Measurements from ENCODE around the gene VAMP5. TPM values are rescaled to one million over a fixed set of nuclear protein-coding genes. Genes with fewer than 3 reads are reported as not detected.
"Not testable (repeated sequence)": the region's sequence is repeated elsewhere in the genome, so short reads cannot be mapped to it uniquely, and the experiment has no call there.

The VAMP5 gene
- total and polyA plus RNA-seq, 4 donors, result 9.7 to 74.6 (median 40.2) TPM

DNA sequence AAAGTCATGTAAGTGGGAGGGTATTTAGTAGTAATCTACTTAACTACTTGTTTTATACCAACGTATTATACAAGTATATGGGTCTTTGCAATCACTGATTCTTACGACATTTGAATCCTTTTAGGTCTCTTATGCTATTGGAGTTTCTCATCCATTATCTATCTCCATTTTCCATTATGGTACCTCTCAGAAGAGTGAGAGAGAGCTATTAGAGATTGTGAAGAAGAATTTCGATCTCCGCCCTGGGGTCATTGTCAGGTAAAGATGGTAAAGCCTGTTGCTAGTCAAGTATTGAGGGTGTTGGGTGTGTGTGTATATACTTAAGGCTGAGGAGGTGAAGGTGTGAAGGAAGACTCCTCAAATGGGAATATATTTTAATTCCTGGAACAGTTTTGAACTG, 41.5 kb upstream of the VAMP5 start:
- H3K36me3 ChIP-seq (ENCODE audit: control insufficient read depth in 4 of 4, insufficient read depth in 3 of 4, low read depth in 1 of 4, low read length in 3 of 4), result peaks cover 0 to 46% (median 31%) of the 10 kb centered on the region in 4 donors
- no peaks in the 10 kb centered on the region for H3K9me3 ChIP-seq (ENCODE audit: control insufficient read depth in 4 of 4, low read length in 3 of 4)
- H3K4me3 ChIP-seq (ENCODE audit: low read depth in 1 of 3, low read length in 3 of 3), result no peak overlapping the region
- TF ChIP-seq, protein P1, sequence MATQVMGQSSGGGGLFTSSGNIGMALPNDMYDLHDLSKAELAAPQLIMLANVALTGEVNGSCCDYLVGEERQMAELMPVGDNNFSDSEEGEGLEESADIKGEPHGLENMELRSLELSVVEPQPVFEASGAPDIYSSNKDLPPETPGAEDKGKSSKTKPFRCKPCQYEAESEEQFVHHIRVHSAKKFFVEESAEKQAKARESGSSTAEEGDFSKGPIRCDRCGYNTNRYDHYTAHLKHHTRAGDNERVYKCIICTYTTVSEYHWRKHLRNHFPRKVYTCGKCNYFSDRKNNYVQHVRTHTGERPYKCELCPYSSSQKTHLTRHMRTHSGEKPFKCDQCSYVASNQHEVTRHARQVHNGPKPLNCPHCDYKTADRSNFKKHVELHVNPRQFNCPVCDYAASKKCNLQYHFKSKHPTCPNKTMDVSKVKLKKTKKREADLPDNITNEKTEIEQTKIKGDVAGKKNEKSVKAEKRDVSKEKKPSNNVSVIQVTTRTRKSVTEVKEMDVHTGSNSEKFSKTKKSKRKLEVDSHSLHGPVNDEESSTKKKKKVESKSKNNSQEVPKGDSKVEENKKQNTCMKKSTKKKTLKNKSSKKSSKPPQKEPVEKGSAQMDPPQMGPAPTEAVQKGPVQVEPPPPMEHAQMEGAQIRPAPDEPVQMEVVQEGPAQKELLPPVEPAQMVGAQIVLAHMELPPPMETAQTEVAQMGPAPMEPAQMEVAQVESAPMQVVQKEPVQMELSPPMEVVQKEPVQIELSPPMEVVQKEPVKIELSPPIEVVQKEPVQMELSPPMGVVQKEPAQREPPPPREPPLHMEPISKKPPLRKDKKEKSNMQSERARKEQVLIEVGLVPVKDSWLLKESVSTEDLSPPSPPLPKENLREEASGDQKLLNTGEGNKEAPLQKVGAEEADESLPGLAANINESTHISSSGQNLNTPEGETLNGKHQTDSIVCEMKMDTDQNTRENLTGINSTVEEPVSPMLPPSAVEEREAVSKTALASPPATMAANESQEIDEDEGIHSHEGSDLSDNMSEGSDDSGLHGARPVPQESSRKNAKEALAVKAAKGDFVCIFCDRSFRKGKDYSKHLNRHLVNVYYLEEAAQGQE (IDR thresholded peaks at IDR 0.05), result no peak
- no peak for TF ChIP-seq GABPA (IDR thresholded peaks at IDR 0.05 in 1 of 2, conservative IDR thresholded peaks at IDR 0.05 in 1 of 2)
- H3K4me1 ChIP-seq (ENCODE audit: control insufficient read depth in 4 of 4, insufficient read depth in 4 of 4, low read length in 3 of 4), result peaks cover 1 to 26% (median 16%) of the 10 kb centered on the region in 4 donors
- WGBS, result 90% methylated on average over 4 of the region's 4 CpGs
- DNase-seq (ENCODE audit: low spot score), result no peak
- H3K27me3 ChIP-seq (ENCODE audit: control insufficient read depth in 4 of 4, insufficient read depth in 4 of 4, low read length in 3 of 4), result no peaks in the 10 kb centered on the region
- no peak overlapping the region for H3K9ac ChIP-seq (ENCODE audit: low read depth in 1 of 2, low read length in 2 of 2)
- no peak overlapping the region for H3K27ac ChIP-seq (ENCODE audit: low read depth in 1 of 2, low read length in 2 of 2)

GRCh38 chr2:85544254-85544691, 40.0 kb upstream of the VAMP5 start:
- WGBS, result 84% methylated on average over 3 of the region's 3 CpGs
- not testable (repeated sequence) for H3K27me3 ChIP-seq (ENCODE audit: control insufficient read depth in 4 of 4, insufficient read depth in 4 of 4, low read length in 3 of 4); H3K9ac ChIP-seq (ENCODE audit: low read depth in 1 of 2, low read length in 2 of 2); H3K9me3 ChIP-seq (ENCODE audit: control insufficient read depth in 4 of 4, low read length in 3 of 4); H3K4me3 ChIP-seq (ENCODE audit: low read depth in 1 of 3, low read length in 3 of 3); H3K27ac ChIP-seq (ENCODE audit: low read depth in 1 of 2, low read length in 2 of 2); DNase-seq (ENCODE audit: low spot score)
- H3K36me3 ChIP-seq (ENCODE audit: control insufficient read depth in 4 of 4, insufficient read depth in 3 of 4, low read depth in 1 of 4, low read length in 3 of 4), result peaks cover 0 to 52% (median 34%) of the 10 kb centered on the region in 4 donors
- peaks cover 1 to 26% (median 16%) of the 10 kb centered on the region in 4 donors for H3K4me1 ChIP-seq (ENCODE audit: control insufficient read depth in 4 of 4, insufficient read depth in 4 of 4, low read length in 3 of 4)

GRCh38 chr2:85544915-85545779, 39.1 kb upstream of the VAMP5 start:
- H3K36me3 ChIP-seq (ENCODE audit: control insufficient read depth in 4 of 4, insufficient read depth in 3 of 4, low read depth in 1 of 4, low read length in 3 of 4), result peaks cover 0 to 57% (median 39%) of the 10 kb centered on the region in 4 donors
- WGBS, result 94% methylated on average over 5 of the region's 5 CpGs
- H3K27ac ChIP-seq (ENCODE audit: low read depth in 1 of 2, low read length in 2 of 2); H3K9me3 ChIP-seq (ENCODE audit: control insufficient read depth in 4 of 4, low read length in 3 of 4); H3K27me3 ChIP-seq (ENCODE audit: control insufficient read depth in 4 of 4, insufficient read depth in 4 of 4, low read length in 3 of 4); H3K9ac ChIP-seq (ENCODE audit: low read depth in 1 of 2, low read length in 2 of 2); DNase-seq (ENCODE audit: low spot score); H3K4me3 ChIP-seq (ENCODE audit: low read depth in 1 of 3, low read length in 3 of 3): not testable (repeated sequence)
- peaks cover 1 to 25% (median 16%) of the 10 kb centered on the region in 4 donors for H3K4me1 ChIP-seq (ENCODE audit: control insufficient read depth in 4 of 4, insufficient read depth in 4 of 4, low read length in 3 of 4)

DNA sequence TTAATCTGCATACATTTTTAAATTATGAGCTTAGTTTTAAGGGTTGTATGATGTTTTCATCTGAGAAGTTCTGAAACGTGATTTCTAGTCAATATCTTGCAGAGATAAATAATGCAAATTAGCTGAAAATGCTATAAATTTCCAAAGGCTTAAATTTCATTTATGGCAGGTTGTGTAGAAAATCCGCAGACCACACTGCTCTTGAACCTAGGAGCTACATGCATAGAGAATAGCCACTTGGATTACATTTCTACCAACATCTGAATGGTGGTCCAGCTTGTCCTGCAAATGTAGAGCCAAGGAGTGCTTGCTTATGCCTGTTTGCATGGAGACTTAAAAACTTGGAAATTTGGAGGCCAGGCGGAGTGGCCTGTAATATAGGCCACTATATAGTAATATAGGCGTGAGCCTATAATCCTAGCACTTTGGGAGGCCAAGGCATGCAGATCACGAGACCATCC, 38.4 kb upstream of the VAMP5 start:
- H3K9me3 ChIP-seq (ENCODE audit: control insufficient read depth in 4 of 4, low read length in 3 of 4), result no peaks in the 10 kb centered on the region
- no peak overlapping the region for H3K9ac ChIP-seq (ENCODE audit: low read depth in 1 of 2, low read length in 2 of 2)
- no peak overlapping the region for H3K27ac ChIP-seq (ENCODE audit: low read depth in 1 of 2, low read length in 2 of 2)
- peaks cover 0 to 64% (median 45%) of the 10 kb centered on the region in 4 donors for H3K36me3 ChIP-seq (ENCODE audit: control insufficient read depth in 4 of 4, insufficient read depth in 3 of 4, low read depth in 1 of 4, low read length in 3 of 4)
- no peaks in the 10 kb centered on the region for H3K27me3 ChIP-seq (ENCODE audit: control insufficient read depth in 4 of 4, insufficient read depth in 4 of 4, low read length in 3 of 4)
- peaks cover 1 to 19% (median 14%) of the 10 kb centered on the region in 4 donors for H3K4me1 ChIP-seq (ENCODE audit: control insufficient read depth in 4 of 4, insufficient read depth in 4 of 4, low read length in 3 of 4)
- DNase-seq (ENCODE audit: low spot score), result no peak
- H3K4me3 ChIP-seq (ENCODE audit: low read depth in 1 of 3, low read length in 3 of 3), result no peak overlapping the region
- 86% methylated on average over 5 of the region's 5 CpGs for WGBS
- TF ChIP-seq GABPA (IDR thresholded peaks at IDR 0.05 in 1 of 2, conservative IDR thresholded peaks at IDR 0.05 in 1 of 2) (no peak), RXRA (IDR thresholded peaks at IDR 0.05) (no peak), EGR1 (IDR thresholded peaks at IDR 0.05; ENCODE audit: low read depth in 2 of 2) (no peak), FOXA2 (IDR thresholded peaks at IDR 0.05) (no peak), ATF3 (IDR thresholded peaks at IDR 0.05) (no peak), JUND (IDR thresholded peaks at IDR 0.05) (no peak), YY1 (IDR thresholded peaks at IDR 0.05) (no peak), SP1 (IDR thresholded peaks at IDR 0.05) (no peak), TAF1 (conservative IDR thresholded peaks at IDR 0.05) (no peak)
- TF ChIP-seq, protein P1 (IDR thresholded peaks at IDR 0.05), result no peak
- TF ChIP-seq, protein P2, sequence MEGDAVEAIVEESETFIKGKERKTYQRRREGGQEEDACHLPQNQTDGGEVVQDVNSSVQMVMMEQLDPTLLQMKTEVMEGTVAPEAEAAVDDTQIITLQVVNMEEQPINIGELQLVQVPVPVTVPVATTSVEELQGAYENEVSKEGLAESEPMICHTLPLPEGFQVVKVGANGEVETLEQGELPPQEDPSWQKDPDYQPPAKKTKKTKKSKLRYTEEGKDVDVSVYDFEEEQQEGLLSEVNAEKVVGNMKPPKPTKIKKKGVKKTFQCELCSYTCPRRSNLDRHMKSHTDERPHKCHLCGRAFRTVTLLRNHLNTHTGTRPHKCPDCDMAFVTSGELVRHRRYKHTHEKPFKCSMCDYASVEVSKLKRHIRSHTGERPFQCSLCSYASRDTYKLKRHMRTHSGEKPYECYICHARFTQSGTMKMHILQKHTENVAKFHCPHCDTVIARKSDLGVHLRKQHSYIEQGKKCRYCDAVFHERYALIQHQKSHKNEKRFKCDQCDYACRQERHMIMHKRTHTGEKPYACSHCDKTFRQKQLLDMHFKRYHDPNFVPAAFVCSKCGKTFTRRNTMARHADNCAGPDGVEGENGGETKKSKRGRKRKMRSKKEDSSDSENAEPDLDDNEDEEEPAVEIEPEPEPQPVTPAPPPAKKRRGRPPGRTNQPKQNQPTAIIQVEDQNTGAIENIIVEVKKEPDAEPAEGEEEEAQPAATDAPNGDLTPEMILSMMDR (IDR thresholded peaks at IDR 0.05; ENCODE audit: low read depth, low read length, missing input control), result no peak
